Sigmoid colon (tissue), 7 donors: ENCODE measurements around the gene OR51F2. TPM values are rescaled to one million over a fixed set of nuclear protein-coding genes. Genes with fewer than 3 reads are reported as not detected.

Experiments used
- DNase-seq: peaks from one replicate; pipeline ENCODE4 v3.0.0-alpha.2; 2019
- H3K27ac ChIP-seq, 4 donors: fragments of 200-600 bp; sonication (generic); one replicate each; pipeline ENCODE4 v1.5.1; 2016 to 2019; ENCODE audit warnings: mild to moderate bottlenecking in 1 of 4
- H3K27me3 ChIP-seq, 3 donors: fragments of 200-600 bp; sonication (generic); one replicate each; pipeline ENCODE4 v1.5.1; 2019; ENCODE audit warnings: mild to moderate bottlenecking in 1 of 3
- H3K36me3 ChIP-seq, 4 donors: fragments of 200-600 bp; sonication (generic); one replicate each; pipeline ENCODE4 v1.5.1; 2016 to 2019
- H3K4me1 ChIP-seq, 4 donors: fragments of 200-600 bp; sonication (generic); one replicate each; pipeline ENCODE4 v1.5.1; 2017 to 2019
- H3K4me3 ChIP-seq, 4 donors: fragments of 200-600 bp; sonication (generic); one replicate each; pipeline ENCODE4 v1.5.1; 2017 to 2019; ENCODE audit warnings: mild to moderate bottlenecking in 2 of 4, moderate library complexity in 1 of 4
- H3K9me3 ChIP-seq, 4 donors: fragments of 200-600 bp in 3 of 4; sonication (generic) in 3 of 4; one replicate each; pipeline versions ENCODE4 v1.5.1 to v1.6.1; 2013 to 2019
- EP300 ChIP-seq, 4 donors: sonication (generic); formaldehyde crosslinking; IDR thresholded peaks; one replicate each; pipeline ENCODE4 v1.6.1; 2017; ENCODE audit warnings: antibody characterized with exemption in 4 of 4
- POLR2A ChIP-seq, 2 donors: fragments of 450-650 bp; IDR thresholded peaks; one replicate each; pipeline ENCODE4 v1.6.1; 2016; ENCODE audit warnings: antibody characterized with exemption in 2 of 2, mild to moderate bottlenecking in 2 of 2, moderate library complexity in 2 of 2
- POLR2AphosphoS5 ChIP-seq, 4 donors: sonication (generic); formaldehyde crosslinking; IDR thresholded peaks; one replicate each; pipeline ENCODE4 v1.6.1; 2017; ENCODE audit warnings: antibody characterized with exemption in 4 of 4
- WGBS, 2 donors: extraction: QIAGEN DNeasy Blood & Tissue Kit; methylation state at CpG; one replicate each; pipeline ENCODE4 v1.1.7; 2013; 5-methylcytosine and 5-hydroxymethylcytosine counted together
- intact Hi-C: fragments of 100-400 bp; cut with DNase I; formaldehyde crosslinking; loops from one replicate; pipeline ENCODE4 v1.15.1; 2023
- polyA plus RNA-seq, 3 donors: library from polyadenylated mRNA; stranded (reverse); fragments of 200-250 nt; gene quantifications; one replicate each; pipeline ENCODE4 v1.2.3, GENCODE V29; 2013
- total RNA-seq, 4 donors: library from RNA; depleted of rRNA; stranded (reverse); fragments of >200 nt; gene quantifications; one replicate each; pipeline ENCODE4 v1.1.0, GENCODE V29; 2016
- TF ChIP-seq, protein P1 (sequence below), 4 experiments: fragments of 450-650 bp in 3 of 4; fragments of 200-600 bp in 1 of 4; IDR thresholded peaks; one replicate each; pipeline ENCODE4 v1.5.1; 2016 to 2019; ENCODE audit warnings: antibody characterized with exemption in 4 of 4, mild to moderate bottlenecking in 3 of 4, moderate library complexity in 2 of 4
- donor health status: healthy with polysubstance abuse.
- donor health status: Bipolar disorder and iron deficiency.
- donor health status: healthy.

Gene OR51F2
- total and polyA plus RNA-seq, 7 donors: not detected

DNA sequence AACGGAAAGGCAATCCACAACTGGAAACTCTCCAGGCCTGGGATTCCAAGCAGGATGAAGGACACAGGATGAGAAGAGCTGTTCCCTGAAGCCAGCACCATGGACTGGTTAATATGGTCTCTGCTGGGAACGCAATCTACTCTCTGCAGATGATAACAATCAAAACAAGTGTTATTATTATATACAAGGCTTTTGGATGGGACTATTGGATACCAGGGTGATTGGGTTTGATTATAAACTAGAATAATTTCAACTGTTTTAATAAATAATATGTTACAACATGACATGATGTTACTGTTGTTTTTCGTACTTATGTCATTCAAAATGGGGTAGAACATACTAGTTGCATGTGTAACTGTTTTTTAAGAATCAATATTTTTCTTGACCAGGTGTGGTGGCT lies 16.8 kb upstream of the OR51F2 start, which contains the start of gene OR52R1:
OR52R1 (minus strand) TSS at position 101 of the 400 bp plus-strand sequence; CDS start at position 101, 0 bp downstream.
- no peaks in the 10 kb centered on the region for H3K27me3 ChIP-seq
- H3K27ac ChIP-seq: no peak within 1 kb of the TSS
- no peaks in the 10 kb centered on the region for H3K36me3 ChIP-seq
- no peak for DNase-seq
- no peaks in the 10 kb centered on the region for H3K4me1 ChIP-seq
- no peak within 1 kb of the TSS for H3K4me3 ChIP-seq
- WGBS, 2 donors: 74 to 92% methylated on average over 3 of the region's 3 CpGs
- TF ChIP-seq, protein P1, sequence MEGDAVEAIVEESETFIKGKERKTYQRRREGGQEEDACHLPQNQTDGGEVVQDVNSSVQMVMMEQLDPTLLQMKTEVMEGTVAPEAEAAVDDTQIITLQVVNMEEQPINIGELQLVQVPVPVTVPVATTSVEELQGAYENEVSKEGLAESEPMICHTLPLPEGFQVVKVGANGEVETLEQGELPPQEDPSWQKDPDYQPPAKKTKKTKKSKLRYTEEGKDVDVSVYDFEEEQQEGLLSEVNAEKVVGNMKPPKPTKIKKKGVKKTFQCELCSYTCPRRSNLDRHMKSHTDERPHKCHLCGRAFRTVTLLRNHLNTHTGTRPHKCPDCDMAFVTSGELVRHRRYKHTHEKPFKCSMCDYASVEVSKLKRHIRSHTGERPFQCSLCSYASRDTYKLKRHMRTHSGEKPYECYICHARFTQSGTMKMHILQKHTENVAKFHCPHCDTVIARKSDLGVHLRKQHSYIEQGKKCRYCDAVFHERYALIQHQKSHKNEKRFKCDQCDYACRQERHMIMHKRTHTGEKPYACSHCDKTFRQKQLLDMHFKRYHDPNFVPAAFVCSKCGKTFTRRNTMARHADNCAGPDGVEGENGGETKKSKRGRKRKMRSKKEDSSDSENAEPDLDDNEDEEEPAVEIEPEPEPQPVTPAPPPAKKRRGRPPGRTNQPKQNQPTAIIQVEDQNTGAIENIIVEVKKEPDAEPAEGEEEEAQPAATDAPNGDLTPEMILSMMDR (IDR thresholded peaks at IDR 0.05): no peak
- TF ChIP-seq POLR2AphosphoS5 (IDR thresholded peaks at IDR 0.05): no peak
- TF ChIP-seq POLR2A (IDR thresholded peaks at IDR 0.05): no peak
- TF ChIP-seq EP300 (IDR thresholded peaks at IDR 0.05): no peak
- intact Hi-C loops: no loop called here
- H3K9me3 ChIP-seq: no peaks in the 10 kb centered on the region

DNA sequence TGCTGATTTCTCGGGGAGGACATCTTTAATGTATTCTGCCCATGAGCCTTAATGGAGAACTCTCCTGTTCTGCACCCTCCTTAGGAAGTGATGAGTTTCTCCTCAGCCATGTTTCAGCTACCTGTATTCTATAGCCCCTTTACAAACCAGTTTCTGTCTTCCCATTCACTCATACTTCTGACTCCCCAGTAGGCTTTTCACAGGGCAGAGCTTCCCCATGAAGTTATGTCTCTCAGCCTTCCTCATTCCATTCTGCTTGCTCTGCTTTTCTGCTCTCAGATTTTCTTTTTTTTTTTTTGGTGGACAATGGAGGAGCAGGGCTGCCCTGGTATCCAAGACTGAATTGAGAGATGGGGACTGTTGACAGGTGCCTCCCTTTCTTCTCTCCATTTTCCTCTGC lies 12.6 kb upstream of the OR51F2 start:
- Histone ChIP-seq H3K4me1 (no peaks in the 10 kb centered on the region), H3K36me3 (no peaks in the 10 kb centered on the region), H3K4me3 (no peak overlapping the region), H3K9me3 (no peaks in the 10 kb centered on the region), H3K27ac (no peak overlapping the region), H3K27me3 (no peaks in the 10 kb centered on the region)
- no peak for DNase-seq
- intact Hi-C loops: no loop called here
- TF ChIP-seq, protein P1 (IDR thresholded peaks at IDR 0.05): no peak
- TF ChIP-seq POLR2AphosphoS5 (IDR thresholded peaks at IDR 0.05) (no peak), POLR2A (IDR thresholded peaks at IDR 0.05) (no peak), EP300 (IDR thresholded peaks at IDR 0.05) (no peak)
- WGBS, 2 donors: 92 to 96% methylated on average over 1 of the region's 1 CpG

DNA sequence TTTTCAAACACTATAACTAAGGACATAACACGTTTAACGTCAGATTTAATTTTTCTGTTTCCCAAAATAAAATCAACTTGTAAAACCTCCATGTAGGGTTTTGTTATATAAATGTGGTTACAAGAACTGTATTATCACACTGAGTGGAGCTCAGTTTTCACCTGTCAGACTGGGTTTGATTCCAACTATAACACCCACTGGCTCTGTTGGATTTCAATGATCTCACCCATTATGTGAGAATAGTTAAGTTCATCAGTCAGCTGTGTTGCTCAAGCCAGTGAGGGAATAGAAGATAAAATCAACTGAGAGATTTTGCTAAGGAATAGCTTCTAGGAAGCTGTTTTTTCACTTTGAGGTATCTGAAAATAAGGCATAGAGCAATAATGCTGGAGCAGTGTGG lies 11.9 kb upstream of the OR51F2 start:
- no peaks in the 10 kb centered on the region for H3K9me3 ChIP-seq
- TF ChIP-seq POLR2AphosphoS5 (IDR thresholded peaks at IDR 0.05) (no peak), EP300 (IDR thresholded peaks at IDR 0.05) (no peak)
- TF ChIP-seq, protein P1 (IDR thresholded peaks at IDR 0.05): no peak
- H3K4me1 ChIP-seq: no peaks in the 10 kb centered on the region
- no peak overlapping the region for H3K4me3 ChIP-seq
- intact Hi-C loops: no loop called here
- H3K27ac ChIP-seq: no peak overlapping the region
- DNase-seq: no peak
- 94 to 96% methylated on average over 2 of the region's 2 CpGs for WGBS, 2 donors
- no peaks in the 10 kb centered on the region for H3K36me3 ChIP-seq
- no peaks in the 10 kb centered on the region for H3K27me3 ChIP-seq

DNA sequence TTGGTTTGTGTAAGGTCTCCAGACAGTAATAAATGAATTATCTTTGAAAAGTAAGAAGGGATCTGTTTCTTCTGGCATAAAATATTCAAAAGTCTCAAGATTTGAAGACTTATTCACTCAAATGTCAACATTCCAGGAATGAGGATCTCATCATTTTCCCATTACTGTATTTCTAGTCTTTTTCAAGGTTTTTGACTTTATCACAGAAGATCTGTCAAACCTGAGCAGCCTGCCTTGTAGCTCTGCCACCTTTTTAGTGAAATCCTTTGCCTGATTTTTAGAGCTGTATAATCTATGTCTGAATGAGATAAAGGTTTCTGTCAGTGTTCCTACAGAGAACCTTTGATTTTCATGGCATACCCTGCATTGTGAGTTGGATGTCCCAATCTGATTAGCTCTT lies 4.0 kb downstream of the OR51F2 start:
- peaks cover 0 to 7% (median 5%) of the 10 kb centered on the region in 4 donors for H3K4me1 ChIP-seq
- no peaks in the 10 kb centered on the region for H3K36me3 ChIP-seq
- no peak for DNase-seq
- H3K27ac ChIP-seq: no peak overlapping the region
- peaks cover 0 to 3% (median 0%) of the 10 kb centered on the region in 4 donors for H3K9me3 ChIP-seq
- H3K27me3 ChIP-seq: no peaks in the 10 kb centered on the region
- TF ChIP-seq, protein P1 (IDR thresholded peaks at IDR 0.05): no peak
- no peak for TF ChIP-seq EP300 (IDR thresholded peaks at IDR 0.05)
- TF ChIP-seq POLR2A (IDR thresholded peaks at IDR 0.05): no peak
- no peak for TF ChIP-seq POLR2AphosphoS5 (IDR thresholded peaks at IDR 0.05)
- H3K4me3 ChIP-seq: no peak overlapping the region
- intact Hi-C loops: loop anchor here (10.0 kb wide), 1 partner anchor 120 kb away; the partner anchor contains the start of gene MMP26

DNA sequence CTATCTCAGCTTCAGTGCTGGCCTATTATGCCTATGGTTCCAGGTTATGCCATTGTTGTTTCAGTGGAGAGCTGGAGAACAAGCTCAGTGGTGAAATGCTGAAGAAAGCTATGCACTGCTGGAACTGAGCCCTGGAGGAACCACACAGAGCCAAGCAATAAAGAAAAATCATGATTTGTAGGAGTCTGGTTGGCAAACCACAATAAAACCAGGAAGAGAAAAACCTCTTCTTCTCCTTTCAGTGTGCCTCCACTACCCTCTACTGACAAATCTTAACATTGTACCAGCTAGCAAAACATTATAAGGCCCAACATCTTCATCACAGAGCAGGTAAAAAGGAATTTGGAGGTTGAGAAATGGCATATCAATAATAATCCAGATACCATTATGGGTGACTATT lies 5.3 kb downstream of the OR51F2 start:
- H3K27me3 ChIP-seq: no peaks in the 10 kb centered on the region
- no peak overlapping the region for H3K27ac ChIP-seq
- peaks cover 0 to 7% (median 5%) of the 10 kb centered on the region in 4 donors for H3K4me1 ChIP-seq
- intact Hi-C loops: loop anchor here (1.0 to 10.0 kb wide), 4 partner anchors 122 to 640 kb away; partner anchors contain the start of gene MMP26
- no peaks in the 10 kb centered on the region for H3K36me3 ChIP-seq
- TF ChIP-seq EP300 (IDR thresholded peaks at IDR 0.05): no peak
- TF ChIP-seq, protein P1 (IDR thresholded peaks at IDR 0.05): peak; percentile 46 to 60 (median 58)
- TF ChIP-seq POLR2AphosphoS5 (IDR thresholded peaks at IDR 0.05): peak in 2 of 4 donors; percentile 45 to 46
- H3K4me3 ChIP-seq: no peak overlapping the region
- peaks cover 0 to 3% (median 0%) of the 10 kb centered on the region in 4 donors for H3K9me3 ChIP-seq
- no peak for DNase-seq
